ENCODE results near the gene CCNE1. TPM values are rescaled to one million over a fixed set of nuclear protein-coding genes. Genes with fewer than 3 reads are reported as not detected.
"Not testable (repeated sequence)": the region's sequence is repeated elsewhere in the genome, so short reads cannot be mapped to it uniquely, and the experiment has no call there.

The CCNE1 gene
- total RNA-seq, 4 donors from 2014 or later = 1.8 to 5.9 (median 2.2) TPM

- H3K4me1 ChIP-seq = no peaks in the 10 kb centered on the region
- DNase-seq = no peak
- no peaks in the 10 kb centered on the region for H3K27me3 ChIP-seq
- H3K36me3 ChIP-seq = no peaks in the 10 kb centered on the region
- peak overlapping the region in 1 of 4 donors; percentile 35 for H3K27ac ChIP-seq
- H3K9me3 ChIP-seq = no peaks in the 10 kb centered on the region
- H3K4me3 ChIP-seq = no peak overlapping the region
- TF ChIP-seq POLR2A (IDR thresholded peaks at IDR 0.05) (no peak), CTCF (IDR thresholded peaks at IDR 0.05) (no peak)
Measured at GRCh38 chr19:29787281-29787680, 24.5 kb upstream of the CCNE1 start.

- TF ChIP-seq CTCF (IDR thresholded peaks at IDR 0.05) (no peak), POLR2A (IDR thresholded peaks at IDR 0.05) (no peak)
Measured at GRCh38 chr19:29789007-29789406, 22.8 kb upstream of the CCNE1 start.

GRCh38 chr19:29793116-29793727 lies 18.6 kb upstream of the CCNE1 start:
- TF ChIP-seq CTCF (IDR thresholded peaks at IDR 0.05) (no peak), POLR2A (IDR thresholded peaks at IDR 0.05) (no peak)
- H3K27me3 ChIP-seq = no peaks in the 10 kb centered on the region
- H3K9me3 ChIP-seq = no peaks in the 10 kb centered on the region
- no peaks in the 10 kb centered on the region for H3K36me3 ChIP-seq
- no peak overlapping the region for H3K27ac ChIP-seq
- no peak for DNase-seq
- H3K4me3 ChIP-seq = no peak overlapping the region
- no peaks in the 10 kb centered on the region for H3K4me1 ChIP-seq

More at GRCh38 chr19:29789007-29789406, 22.8 kb upstream of the CCNE1 start:
- Histone ChIP-seq H3K27ac (no peak overlapping the region), H3K4me3 (no peak overlapping the region), H3K4me1 (no peaks in the 10 kb centered on the region), H3K27me3 (no peaks in the 10 kb centered on the region), H3K36me3 (no peaks in the 10 kb centered on the region), H3K9me3 (no peaks in the 10 kb centered on the region)
- no peak for DNase-seq

- H3K27me3 ChIP-seq, H3K36me3 ChIP-seq, DNase-seq, H3K9me3 ChIP-seq, H3K4me1 ChIP-seq, H3K4me3 ChIP-seq, H3K27ac ChIP-seq: not testable (repeated sequence)
Measured at GRCh38 chr19:29794490-29794889, 17.3 kb upstream of the CCNE1 start.

- no peaks in the 10 kb centered on the region for H3K4me1 ChIP-seq
- no peak overlapping the region for H3K27ac ChIP-seq
- no peak for DNase-seq
- no peaks in the 10 kb centered on the region for H3K9me3 ChIP-seq
- TF ChIP-seq CTCF (IDR thresholded peaks at IDR 0.05) (no peak), POLR2A (IDR thresholded peaks at IDR 0.05) (no peak)
- no peak overlapping the region for H3K4me3 ChIP-seq
- H3K27me3 ChIP-seq = no peaks in the 10 kb centered on the region
- H3K36me3 ChIP-seq = no peaks in the 10 kb centered on the region
Measured at GRCh38 chr19:29795461-29796172, 16.2 kb upstream of the CCNE1 start.

- Histone ChIP-seq H3K9me3 (no peaks in the 10 kb centered on the region), H3K27me3 (no peaks in the 10 kb centered on the region), H3K36me3 (no peaks in the 10 kb centered on the region), H3K27ac (no peak overlapping the region), H3K4me1 (no peaks in the 10 kb centered on the region), H3K4me3 (no peak overlapping the region)
- DNase-seq = no peak
- no peak for TF ChIP-seq CTCF (IDR thresholded peaks at IDR 0.05)
- TF ChIP-seq POLR2A (IDR thresholded peaks at IDR 0.05) = no peak
Measured at GRCh38 chr19:29796173-29796573, 15.6 kb upstream of the CCNE1 start.

Data from Peyer's patch (tissue), 4 donors.